ENCODE measurements around the gene MEF2C.

GRCh38 chr5:88770276-88771257 is 112.4 kb downstream of the MEF2C start:
- no peak for TF ChIP-seq EZH2 (IDR thresholded peaks at IDR 0.05)
- TF ChIP-seq POLR2AphosphoS5 (IDR thresholded peaks at IDR 0.05; ENCODE audit: borderline replicate concordance, low read depth, low read length), result no peak
- no peak for TF ChIP-seq FOXP2 (optimal IDR thresholded peaks at IDR 0.05; ENCODE audit: control extremely low read depth, extremely low read length, insufficient read depth)
